ENCODE data around the gene TBC1D4. TPM values are rescaled to one million over a fixed set of nuclear protein-coding genes. Genes with fewer than 3 reads are reported as not detected.

TBC1D4 gene
- total RNA-seq = 9.5 TPM

GRCh38 chr13:75482070-75482819 is at the start of gene TBC1D4:
TBC1D4 (minus strand) TSS chr13:75482169; CDS start chr13:75481767, 402 bp downstream.
- ATAC-seq (peak; percentile 90), DNase-seq (ENCODE audit: low spot score) (peak; percentile 86)

- DNase-seq (ENCODE audit: low spot score) (no peak), ATAC-seq (peak; percentile 94)
Observed at GRCh38 chr13:75530549-75530961, 48.6 kb upstream of the TBC1D4 start.

GRCh38 chr13:75521956-75522355 is 40.0 kb upstream of the TBC1D4 start:
- DNase-seq (ENCODE audit: low spot score) (no peak), ATAC-seq (no peak)

- no peak for DNase-seq (ENCODE audit: low spot score)
- ATAC-seq = no peak
Observed at GRCh38 chr13:75518439-75519088, 36.6 kb upstream of the TBC1D4 start.

GRCh38 chr13:75514080-75514995 is 32.4 kb upstream of the TBC1D4 start:
- ATAC-seq = no peak
- DNase-seq (ENCODE audit: low spot score) = no peak

GRCh38 chr13:75513271-75513670 is 31.3 kb upstream of the TBC1D4 start:
- ATAC-seq = no peak
- no peak for DNase-seq (ENCODE audit: low spot score)

GRCh38 chr13:75512253-75512652 is 30.3 kb upstream of the TBC1D4 start:
- DNase-seq (ENCODE audit: low spot score) (no peak), ATAC-seq (no peak)

GRCh38 chr13:75511051-75511625 is 29.2 kb upstream of the TBC1D4 start:
- no peak for ATAC-seq
- DNase-seq (ENCODE audit: low spot score) = no peak

GRCh38 chr13:75508002-75508548 is 26.1 kb upstream of the TBC1D4 start:
- DNase-seq (ENCODE audit: low spot score) (no peak), ATAC-seq (no peak)

GRCh38 chr13:75507027-75508001 is 25.3 kb upstream of the TBC1D4 start:
- DNase-seq (ENCODE audit: low spot score) (no peak), ATAC-seq (no peak)

GRCh38 chr13:75506018-75506417 is 24.0 kb upstream of the TBC1D4 start:
- no peak for DNase-seq (ENCODE audit: low spot score)
- no peak for ATAC-seq

- no peak for ATAC-seq
- no peak for DNase-seq (ENCODE audit: low spot score)
Observed at GRCh38 chr13:75505327-75505726, 23.4 kb upstream of the TBC1D4 start.

GRCh38 chr13:75495938-75496337 is 14.0 kb upstream of the TBC1D4 start:
- DNase-seq (ENCODE audit: low spot score) (no peak), ATAC-seq (no peak)

- ATAC-seq (no peak), DNase-seq (ENCODE audit: low spot score) (no peak)
Observed at GRCh38 chr13:75494491-75494890, 12.5 kb upstream of the TBC1D4 start.

- peak; percentile 69 for ATAC-seq
- DNase-seq (ENCODE audit: low spot score) = no peak
Observed at GRCh38 chr13:75493156-75493555, 11.2 kb upstream of the TBC1D4 start.

- no peak for DNase-seq (ENCODE audit: low spot score)
- ATAC-seq = no peak
Observed at GRCh38 chr13:75492389-75492788, 10.4 kb upstream of the TBC1D4 start.

- no peak for ATAC-seq
- DNase-seq (ENCODE audit: low spot score) = no peak
Observed at GRCh38 chr13:75491376-75491775, 9.4 kb upstream of the TBC1D4 start.

- ATAC-seq = peak; percentile 80
- DNase-seq (ENCODE audit: low spot score) = peak; percentile 55
Observed at GRCh38 chr13:75489502-75490263, 7.7 kb upstream of the TBC1D4 start.

Measured in left lobe of liver (tissue), 2 donors.